GM13976 (cell line): ENCODE measurements around the gene NAA40.

Source experiments
- DNase-seq: peaks from one replicate; pipeline ENCODE4 v3.0.0; 2012; ENCODE audit warnings: low spot score
- CTCF ChIP-seq: IDR thresholded peaks from 2 replicates; pipeline ENCODE4 v1.5.1; 2012; ENCODE audit warnings: borderline replicate concordance, mild to moderate bottlenecking; ENCODE audit not compliant: insufficient read depth; ENCODE audit errors: extremely low read depth, missing control alignments, control extremely low read depth
- in situ Hi-C: fragments of 300-500 bp; cut with MboI; formaldehyde crosslinking; loops from one replicate; pipeline ENCODE4 v1.12.0; 2022; ENCODE audit warnings: low sequenced_read_pairs, mixed read lengths, inconsistent platforms; ENCODE audit not compliant: unreplicated experiment

Gene NAA40

GRCh38 chr11:63996512-63996911 is 57.7 kb downstream of the NAA40 start:
- in situ Hi-C loops = loop anchor here (10.0 to 25.0 kb wide), 2 partner anchors 148 to 291 kb away; partner anchors contain the start of genes BAD, GPR137 and KCNK4
- TF ChIP-seq CTCF = no peak
- DNase-seq = no peak

- no peak for TF ChIP-seq CTCF
- no peak for DNase-seq
- in situ Hi-C loops = loop anchor here (10.0 to 25.0 kb wide), 2 partner anchors 148 to 290 kb away; partner anchors contain the start of genes BAD, GPR137 and KCNK4
Observed at GRCh38 chr11:63997104-63997700, 58.4 kb downstream of the NAA40 start.

GRCh38 chr11:63997801-63998337 is 59.1 kb downstream of the NAA40 start:
- TF ChIP-seq CTCF = no peak
- in situ Hi-C loops = loop anchor here (10.0 to 25.0 kb wide), 2 partner anchors 147 to 289 kb away; partner anchors contain the start of genes BAD, GPR137 and KCNK4
- DNase-seq = no peak

GRCh38 chr11:63998558-63999348 is 60.0 kb downstream of the NAA40 start:
- no peak for DNase-seq
- TF ChIP-seq CTCF = no peak
- in situ Hi-C loops = loop anchor here (10.0 to 25.0 kb wide), 2 partner anchors 146 to 289 kb away; partner anchors contain the start of genes BAD, GPR137 and KCNK4

GRCh38 chr11:63999349-64000025 is 60.7 kb downstream of the NAA40 start:
- in situ Hi-C loops = loop anchor here (10.0 to 25.0 kb wide), 2 partner anchors 145 to 288 kb away; partner anchors contain the start of genes BAD, GPR137 and KCNK4
- no peak for TF ChIP-seq CTCF

GRCh38 chr11:64000026-64000739 is 61.4 kb downstream of the NAA40 start:
- peak; percentile 83 for TF ChIP-seq CTCF
- in situ Hi-C loops = no loop called here
- DNase-seq = peak; percentile 94

More at GRCh38 chr11:63999349-64000025, 60.7 kb downstream of the NAA40 start:
- peak; percentile 84 for DNase-seq
